ENCODE results near the gene TSPAN11. TPM values are rescaled to one million over a fixed set of nuclear protein-coding genes. Genes with fewer than 3 reads are reported as not detected.

The TSPAN11 gene
- total and polyA plus RNA-seq, 2 of the 8 experiments (the other 6 are each of a cell fraction or from before 2014, with no cell fraction given) = 3.9 to 8.2 TPM

DNA sequence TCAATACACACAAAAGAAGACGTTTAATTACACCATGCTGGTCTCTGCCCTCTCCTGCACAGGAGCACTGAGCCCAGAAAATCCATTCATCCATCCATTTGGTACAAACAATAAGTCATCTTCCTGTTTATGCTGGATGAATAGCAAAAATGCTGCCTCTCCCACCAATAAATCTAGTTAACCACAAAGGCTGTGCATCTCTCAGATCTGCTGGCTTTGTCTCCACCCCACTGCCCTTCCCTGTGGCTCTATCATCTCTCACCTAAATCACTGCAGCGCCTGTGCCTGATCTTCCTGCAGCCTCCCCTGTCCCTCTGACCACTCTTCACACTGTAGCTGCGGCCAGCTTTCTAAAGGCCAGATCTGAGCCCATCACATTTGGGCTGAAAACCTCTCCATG, 74.2 kb downstream of the TSPAN11 start (continued):
- TF ChIP-seq CREB1 (IDR thresholded peaks at IDR 0.05) = no peak
- TF ChIP-seq POLR2A (IDR thresholded peaks at IDR 0.05; ENCODE audit: control extremely low read depth in 1 of 2, low read depth in 2 of 2, low read length in 2 of 2) = no peak
- no peak for TF ChIP-seq JUND (IDR thresholded peaks at IDR 0.05; ENCODE audit: low read length)
- no peak for TF ChIP-seq YY1 (IDR thresholded peaks at IDR 0.05; ENCODE audit: low read depth, low read length)

All from H1 (cell line).